Liver (tissue), 9 donors: ENCODE measurements around the gene PPP3CA. TPM values are rescaled to one million over a fixed set of nuclear protein-coding genes. Genes with fewer than 3 reads are reported as not detected.

Source experiments
- DNase-seq: peaks from one replicate; pipeline ENCODE4 v3.0.0-alpha.2; 2017; ENCODE audit warnings: low spot score
- H3K27ac ChIP-seq, 2 donors: one replicate each; pipeline ENCODE4 v1.7.0; 2013; ENCODE audit warnings: inconsistent platforms in 2 of 2, low read length in 2 of 2, control low read depth in 1 of 2, low read depth in 1 of 2, mild to moderate bottlenecking in 1 of 2
- H3K27me3 ChIP-seq, 4 donors: one replicate each; pipeline versions ENCODE4 v1.6.1 to v1.7.0; 2013; ENCODE audit warnings: low read length in 3 of 4, inconsistent platforms in 1 of 4, mild to moderate bottlenecking in 1 of 4, moderate library complexity in 1 of 4; ENCODE audit not compliant: control insufficient read depth in 4 of 4, insufficient read depth in 4 of 4
- H3K36me3 ChIP-seq, 4 donors: one replicate each; pipeline versions ENCODE4 v1.6.1 to v1.7.0; 2013; ENCODE audit warnings: low read length in 3 of 4, mild to moderate bottlenecking in 3 of 4, low read depth in 1 of 4, moderate library complexity in 1 of 4; ENCODE audit not compliant: control insufficient read depth in 4 of 4, insufficient read depth in 3 of 4
- H3K4me1 ChIP-seq, 4 donors: one replicate each; pipeline versions ENCODE4 v1.6.1 to v1.7.0; 2013; ENCODE audit warnings: low read length in 3 of 4, mild to moderate bottlenecking in 3 of 4, moderate library complexity in 1 of 4; ENCODE audit not compliant: control insufficient read depth in 4 of 4, insufficient read depth in 4 of 4
- H3K4me3 ChIP-seq, 3 donors: one replicate each; pipeline versions ENCODE4 v1.6.1 to v1.7.0; 2013; ENCODE audit warnings: low read length in 3 of 3, control low read depth in 1 of 3, low read depth in 1 of 3, mild to moderate bottlenecking in 1 of 3
- H3K9ac ChIP-seq, 2 donors: one replicate each; pipeline ENCODE4 v1.7.0; 2013; ENCODE audit warnings: low read length in 2 of 2, mild to moderate bottlenecking in 2 of 2, moderate library complexity in 2 of 2, control low read depth in 1 of 2, low read depth in 1 of 2
- H3K9me3 ChIP-seq, 4 donors: one replicate each; pipeline versions ENCODE4 v1.6.1 to v1.7.0; 2013; ENCODE audit warnings: low read length in 3 of 4; ENCODE audit not compliant: control insufficient read depth in 4 of 4
- EGR1 ChIP-seq, 2 donors: IDR thresholded peaks; 2 replicates each; pipeline ENCODE4 v1.6.1; 2016 to 2018; ENCODE audit warnings: antibody characterized with exemption in 2 of 2, low read depth in 2 of 2
- FOXA1 ChIP-seq: IDR thresholded peaks from 2 replicates; pipeline ENCODE4 v1.6.1; 2016; ENCODE audit warnings: antibody characterized with exemption
- FOXA2 ChIP-seq: IDR thresholded peaks from 2 replicates; pipeline ENCODE4 v1.6.1; 2016; ENCODE audit warnings: antibody characterized with exemption
- GABPA ChIP-seq, 2 donors: IDR thresholded peaks in 1 of 2; conservative IDR thresholded peaks in 1 of 2; 2 replicates each; pipeline ENCODE4 v1.6.1; 2016; ENCODE audit warnings: antibody characterized with exemption in 2 of 2, mild to moderate bottlenecking in 1 of 2, moderate library complexity in 1 of 2
- HNF4A ChIP-seq, 2 donors: conservative IDR thresholded peaks; 2 replicates each; pipeline ENCODE4 v1.6.1; 2016; ENCODE audit warnings: antibody characterized with exemption in 2 of 2, mild to moderate bottlenecking in 2 of 2
- HNF4G ChIP-seq: IDR thresholded peaks from 2 replicates; pipeline ENCODE4 v1.6.1; 2016; ENCODE audit warnings: antibody characterized with exemption
- NR2F2 ChIP-seq: IDR thresholded peaks from 2 replicates; pipeline ENCODE4 v1.6.1; 2016; ENCODE audit warnings: antibody characterized with exemption
- RAD21 ChIP-seq, 2 donors: IDR thresholded peaks; 2 replicates each; pipeline ENCODE4 v1.6.1; 2016; ENCODE audit warnings: antibody characterized with exemption in 2 of 2, mild to moderate bottlenecking in 2 of 2
- RXRA ChIP-seq, 2 donors: IDR thresholded peaks; 2 replicates each; pipeline ENCODE4 v1.6.1; 2017 to 2018; ENCODE audit warnings: antibody characterized with exemption in 2 of 2, mild to moderate bottlenecking in 1 of 2
- SP1 ChIP-seq: IDR thresholded peaks from 2 replicates; pipeline ENCODE4 v1.6.1; 2018; ENCODE audit warnings: antibody characterized with exemption, mild to moderate bottlenecking
- TAF1 ChIP-seq: conservative IDR thresholded peaks from 2 replicates; pipeline ENCODE4 v1.6.1; 2016; ENCODE audit warnings: antibody characterized with exemption, mild to moderate bottlenecking
- YY1 ChIP-seq: IDR thresholded peaks from 2 replicates; pipeline ENCODE4 v1.6.1; 2016; ENCODE audit warnings: antibody characterized with exemption, mild to moderate bottlenecking
- WGBS: extraction: QIAGEN DNeasy Blood & Tissue Kit; methylation state at CpG from one replicate; pipeline ENCODE4 v1.1.7; 2013; 5-methylcytosine and 5-hydroxymethylcytosine counted together
- polyA plus RNA-seq, 2 donors: library from polyadenylated mRNA; stranded (reverse) in 1 of 2; unstranded in 1 of 2; fragments of 200-250 nt in 1 of 2; fragments of >200 nt in 1 of 2; fragmentation: Nextera tagmentation in 1 of 2; extraction: Ambion mirVana in 1 of 2; gene quantifications; one replicate each; pipeline versions ENCODE4 v1.2.1 to v1.2.3, GENCODE V29; 2013 to 2015
- total RNA-seq, 2 donors: library from RNA; depleted of rRNA; stranded (reverse); fragments of >200 nt; gene quantifications; one replicate each; pipeline ENCODE4 v1.2.3, GENCODE V29; 2014
- TF ChIP-seq, protein P1 (sequence below): fragments of 150-350 bp; IDR thresholded peaks from 2 replicates; pipeline ENCODE4 v1.5.1; 2017; ENCODE audit warnings: improper control_type of control experiment, low read depth, low read length; ENCODE audit not compliant: missing input control
- TF ChIP-seq, protein P2 (sequence below): IDR thresholded peaks from 2 replicates; pipeline ENCODE4 v1.6.1; 2016; ENCODE audit warnings: antibody characterized with exemption, mild to moderate bottlenecking
- TF ChIP-seq, protein P3 (sequence below): IDR thresholded peaks from 2 replicates; pipeline ENCODE4 v1.6.1; 2016; ENCODE audit warnings: antibody characterized with exemption
- TF ChIP-seq, protein P4 (sequence below): IDR thresholded peaks from 2 replicates; pipeline ENCODE4 v1.6.1; 2016; ENCODE audit warnings: antibody characterized with exemption
- TF ChIP-seq, protein P5 (sequence below): IDR thresholded peaks from 2 replicates; pipeline ENCODE4 v1.6.1; 2016; ENCODE audit warnings: antibody characterized with exemption
- donor health status: healthy.
- donor health status: healthy.
- donor health status: healthy.
- donor health status: healthy.
- donor health status: healthy.

PPP3CA gene
- total and polyA plus RNA-seq, 4 donors = 3.6 to 18.2 (median 14.2) TPM

DNA sequence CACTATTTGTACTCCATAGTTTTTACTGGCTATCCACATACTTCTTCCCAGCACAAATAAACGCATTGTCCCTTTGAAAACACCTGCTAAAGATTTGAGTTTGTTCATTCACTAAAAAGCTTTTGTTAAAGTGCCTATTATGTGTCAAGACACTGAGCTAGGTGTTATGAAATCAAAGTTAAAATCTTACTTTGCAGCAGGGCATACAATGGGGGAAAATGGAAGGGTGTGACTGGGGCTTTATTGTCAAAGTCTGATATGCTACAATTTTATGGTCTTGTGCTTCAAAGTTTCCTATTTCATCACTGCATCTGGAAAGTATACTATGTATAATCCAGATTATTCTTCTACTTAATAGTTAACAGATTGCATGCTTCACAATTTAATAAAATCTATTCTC is 128.4 kb downstream of the PPP3CA start:
- Histone ChIP-seq H3K4me1 (peaks cover 0 to 8% (median 0%) of the 10 kb centered on the region in 4 donors), H3K9ac (no peak overlapping the region), H3K9me3 (no peaks in the 10 kb centered on the region), H3K27me3 (no peaks in the 10 kb centered on the region), H3K36me3 (no peaks in the 10 kb centered on the region), H3K4me3 (no peak overlapping the region), H3K27ac (no peak overlapping the region)
- DNase-seq = no peak
- WGBS = 89% methylated on average over 1 of the region's 1 CpG
- TF ChIP-seq SP1 = no peak
- no peak for TF ChIP-seq FOXA2
- no peak for TF ChIP-seq HNF4G
- no peak for TF ChIP-seq FOXA1
- TF ChIP-seq RXRA (IDR thresholded peaks at IDR 0.05) = no peak
- TF ChIP-seq TAF1 = no peak
- no peak for TF ChIP-seq EGR1 (IDR thresholded peaks at IDR 0.05; ENCODE audit: low read depth in 2 of 2)
- TF ChIP-seq NR2F2 = no peak

DNA sequence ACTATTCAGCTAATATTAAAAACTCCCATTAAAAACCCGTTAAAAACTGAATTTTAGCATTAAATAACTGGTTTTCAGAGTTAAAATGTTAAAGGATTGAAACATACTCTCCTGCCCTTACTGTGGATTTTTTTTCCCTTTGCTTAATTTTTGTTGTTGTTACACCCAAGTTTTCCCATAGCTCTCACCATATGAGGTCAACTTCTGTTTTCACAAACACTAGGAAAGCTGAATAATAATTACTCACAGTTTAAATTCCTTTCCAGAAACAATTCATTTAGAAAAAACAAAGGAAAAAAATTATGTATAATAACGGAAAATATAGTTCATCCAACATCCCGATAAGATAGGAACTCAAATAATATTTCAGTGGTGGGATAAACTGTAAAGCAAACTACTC is 129.0 kb downstream of the PPP3CA start:
- Histone ChIP-seq H3K27me3 (no peaks in the 10 kb centered on the region), H3K9ac (no peak overlapping the region), H3K36me3 (no peaks in the 10 kb centered on the region), H3K9me3 (no peaks in the 10 kb centered on the region), H3K4me3 (no peak overlapping the region), H3K4me1 (peaks cover 0 to 8% (median 0%) of the 10 kb centered on the region in 4 donors), H3K27ac (no peak overlapping the region)
- TF ChIP-seq, protein P1, sequence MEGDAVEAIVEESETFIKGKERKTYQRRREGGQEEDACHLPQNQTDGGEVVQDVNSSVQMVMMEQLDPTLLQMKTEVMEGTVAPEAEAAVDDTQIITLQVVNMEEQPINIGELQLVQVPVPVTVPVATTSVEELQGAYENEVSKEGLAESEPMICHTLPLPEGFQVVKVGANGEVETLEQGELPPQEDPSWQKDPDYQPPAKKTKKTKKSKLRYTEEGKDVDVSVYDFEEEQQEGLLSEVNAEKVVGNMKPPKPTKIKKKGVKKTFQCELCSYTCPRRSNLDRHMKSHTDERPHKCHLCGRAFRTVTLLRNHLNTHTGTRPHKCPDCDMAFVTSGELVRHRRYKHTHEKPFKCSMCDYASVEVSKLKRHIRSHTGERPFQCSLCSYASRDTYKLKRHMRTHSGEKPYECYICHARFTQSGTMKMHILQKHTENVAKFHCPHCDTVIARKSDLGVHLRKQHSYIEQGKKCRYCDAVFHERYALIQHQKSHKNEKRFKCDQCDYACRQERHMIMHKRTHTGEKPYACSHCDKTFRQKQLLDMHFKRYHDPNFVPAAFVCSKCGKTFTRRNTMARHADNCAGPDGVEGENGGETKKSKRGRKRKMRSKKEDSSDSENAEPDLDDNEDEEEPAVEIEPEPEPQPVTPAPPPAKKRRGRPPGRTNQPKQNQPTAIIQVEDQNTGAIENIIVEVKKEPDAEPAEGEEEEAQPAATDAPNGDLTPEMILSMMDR = no peak
- no peak for TF ChIP-seq RAD21 (IDR thresholded peaks at IDR 0.05)
- no peak for TF ChIP-seq HNF4A (conservative IDR thresholded peaks at IDR 0.05)
- no peak for TF ChIP-seq YY1
- no peak for TF ChIP-seq HNF4G
- TF ChIP-seq RXRA (IDR thresholded peaks at IDR 0.05) = no peak
- no peak for TF ChIP-seq EGR1 (IDR thresholded peaks at IDR 0.05; ENCODE audit: low read depth in 2 of 2)
- TF ChIP-seq, protein P2, sequence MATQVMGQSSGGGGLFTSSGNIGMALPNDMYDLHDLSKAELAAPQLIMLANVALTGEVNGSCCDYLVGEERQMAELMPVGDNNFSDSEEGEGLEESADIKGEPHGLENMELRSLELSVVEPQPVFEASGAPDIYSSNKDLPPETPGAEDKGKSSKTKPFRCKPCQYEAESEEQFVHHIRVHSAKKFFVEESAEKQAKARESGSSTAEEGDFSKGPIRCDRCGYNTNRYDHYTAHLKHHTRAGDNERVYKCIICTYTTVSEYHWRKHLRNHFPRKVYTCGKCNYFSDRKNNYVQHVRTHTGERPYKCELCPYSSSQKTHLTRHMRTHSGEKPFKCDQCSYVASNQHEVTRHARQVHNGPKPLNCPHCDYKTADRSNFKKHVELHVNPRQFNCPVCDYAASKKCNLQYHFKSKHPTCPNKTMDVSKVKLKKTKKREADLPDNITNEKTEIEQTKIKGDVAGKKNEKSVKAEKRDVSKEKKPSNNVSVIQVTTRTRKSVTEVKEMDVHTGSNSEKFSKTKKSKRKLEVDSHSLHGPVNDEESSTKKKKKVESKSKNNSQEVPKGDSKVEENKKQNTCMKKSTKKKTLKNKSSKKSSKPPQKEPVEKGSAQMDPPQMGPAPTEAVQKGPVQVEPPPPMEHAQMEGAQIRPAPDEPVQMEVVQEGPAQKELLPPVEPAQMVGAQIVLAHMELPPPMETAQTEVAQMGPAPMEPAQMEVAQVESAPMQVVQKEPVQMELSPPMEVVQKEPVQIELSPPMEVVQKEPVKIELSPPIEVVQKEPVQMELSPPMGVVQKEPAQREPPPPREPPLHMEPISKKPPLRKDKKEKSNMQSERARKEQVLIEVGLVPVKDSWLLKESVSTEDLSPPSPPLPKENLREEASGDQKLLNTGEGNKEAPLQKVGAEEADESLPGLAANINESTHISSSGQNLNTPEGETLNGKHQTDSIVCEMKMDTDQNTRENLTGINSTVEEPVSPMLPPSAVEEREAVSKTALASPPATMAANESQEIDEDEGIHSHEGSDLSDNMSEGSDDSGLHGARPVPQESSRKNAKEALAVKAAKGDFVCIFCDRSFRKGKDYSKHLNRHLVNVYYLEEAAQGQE = no peak
- no peak for TF ChIP-seq GABPA (IDR thresholded peaks at IDR 0.05 in 1 of 2, conservative IDR thresholded peaks at IDR 0.05 in 1 of 2)
- TF ChIP-seq, protein P3, sequence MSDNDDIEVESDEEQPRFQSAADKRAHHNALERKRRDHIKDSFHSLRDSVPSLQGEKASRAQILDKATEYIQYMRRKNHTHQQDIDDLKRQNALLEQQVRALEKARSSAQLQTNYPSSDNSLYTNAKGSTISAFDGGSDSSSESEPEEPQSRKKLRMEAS = no peak
- no peak for TF ChIP-seq NR2F2
- TF ChIP-seq, protein P4, sequence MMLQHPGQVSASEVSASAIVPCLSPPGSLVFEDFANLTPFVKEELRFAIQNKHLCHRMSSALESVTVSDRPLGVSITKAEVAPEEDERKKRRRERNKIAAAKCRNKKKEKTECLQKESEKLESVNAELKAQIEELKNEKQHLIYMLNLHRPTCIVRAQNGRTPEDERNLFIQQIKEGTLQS = no peak
- TF ChIP-seq, protein P5, sequence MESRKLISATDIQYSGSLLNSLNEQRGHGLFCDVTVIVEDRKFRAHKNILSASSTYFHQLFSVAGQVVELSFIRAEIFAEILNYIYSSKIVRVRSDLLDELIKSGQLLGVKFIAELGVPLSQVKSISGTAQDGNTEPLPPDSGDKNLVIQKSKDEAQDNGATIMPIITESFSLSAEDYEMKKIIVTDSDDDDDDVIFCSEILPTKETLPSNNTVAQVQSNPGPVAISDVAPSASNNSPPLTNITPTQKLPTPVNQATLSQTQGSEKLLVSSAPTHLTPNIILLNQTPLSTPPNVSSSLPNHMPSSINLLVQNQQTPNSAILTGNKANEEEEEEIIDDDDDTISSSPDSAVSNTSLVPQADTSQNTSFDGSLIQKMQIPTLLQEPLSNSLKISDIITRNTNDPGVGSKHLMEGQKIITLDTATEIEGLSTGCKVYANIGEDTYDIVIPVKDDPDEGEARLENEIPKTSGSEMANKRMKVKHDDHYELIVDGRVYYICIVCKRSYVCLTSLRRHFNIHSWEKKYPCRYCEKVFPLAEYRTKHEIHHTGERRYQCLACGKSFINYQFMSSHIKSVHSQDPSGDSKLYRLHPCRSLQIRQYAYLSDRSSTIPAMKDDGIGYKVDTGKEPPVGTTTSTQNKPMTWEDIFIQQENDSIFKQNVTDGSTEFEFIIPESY = no peak
- TF ChIP-seq TAF1 = no peak
- no peak for TF ChIP-seq SP1
- TF ChIP-seq FOXA2 = no peak
- WGBS = 81% methylated on average over 3 of the region's 3 CpGs
- DNase-seq = no peak
